HCT116 (cell line): ENCODE data around the gene MYZAP. TPM values are rescaled to one million over a fixed set of nuclear protein-coding genes. Genes with fewer than 3 reads are reported as not detected.

Experiments used
- ATAC-seq: fragments of 200-7000 bp; cut with Tn5 transposase; 2 replicates; pipeline ENCODE4 v1.9.1; 2020; ENCODE audit warnings: mild to moderate bottlenecking, moderate library complexity
- BruUV-seq: library from RNA; stranded (reverse); fragments of 400-500 nt; replicated peaks from 2 replicates; lab custom pipeline; 2021; lab: Mats Ljungman, UMichigan
- CTCF ChIA-PET: fragments of 300-600 bp; sonication (Branson Sonifier 250); formaldehyde crosslinking; loops from one replicate; lab custom pipeline; 2021; ENCODE audit warnings: antibody characterized with exemption; lab: Charles Lee
- POLR2A ChIA-PET: fragments of 300-600, 350-600 bp; sonication (Branson Sonifier 250); formaldehyde crosslinking; loops from one replicate; lab custom pipeline; 2021; ENCODE audit warnings: antibody characterized with exemption; lab: Charles Lee
- RAD21 ChIA-PET, 2 experiments: fragments of 300-600 bp; sonication (Branson Sonifier 250); formaldehyde crosslinking; loops; one replicate each; lab custom pipeline; 2023; ENCODE audit warnings: low total read pairs in 2 of 2; ENCODE audit not compliant: uncharacterized antibody in 2 of 2, unreplicated experiment in 2 of 2, low non-redundant PET in 1 of 2; lab: Charles Lee
- DNase-seq: peaks from one replicate; pipeline ENCODE4 v3.0.0-alpha.2; 2010; ENCODE audit warnings: low read depth, low spot score
- H2AFZ ChIP-seq: fragments of 200-600 bp; shearing (Covaris generic), sonication (generic); 2 replicates; pipeline ENCODE4 v1.6.1; 2017; ENCODE audit warnings: low read depth, mixed run types, mixed read lengths, antibody characterized with exemption, low read length; ENCODE audit not compliant: poor library complexity, severe bottlenecking
- H3K27ac ChIP-seq: 2 replicates; pipeline ENCODE4 v1.5.1; 2012; ENCODE audit warnings: low read depth, low read length
- H3K27me3 ChIP-seq: fragments of 200-600 bp; sonication (generic); 2 replicates; pipeline ENCODE4 v1.6.1; 2016; ENCODE audit warnings: mixed run types, low read length, mixed read lengths; ENCODE audit not compliant: insufficient read depth
- H3K36me3 ChIP-seq, 2 experiments: fragments of 200-500 bp in 1 of 2; fragments of 200-600 bp in 1 of 2; sonication (Bioruptor generic) in 1 of 2; sonication (generic) in 1 of 2; 2 replicates each; pipeline versions ENCODE4 v1.5.1 to v1.6.1; 2014 to 2016; ENCODE audit warnings: low read length in 2 of 2, inconsistent platforms in 1 of 2, mixed read lengths in 1 of 2, mixed run types in 1 of 2; ENCODE audit not compliant: insufficient read depth in 2 of 2, control insufficient read depth in 1 of 2
- H3K4me1 ChIP-seq, 2 experiments: fragments of 200-600 bp in 1 of 2; sonication (generic) in 1 of 2; 2 replicates each; pipeline versions ENCODE4 v1.5.1 to v1.6.1; 2012 to 2017; ENCODE audit warnings: low read length in 2 of 2, inconsistent platforms in 1 of 2, mild to moderate bottlenecking in 1 of 2, mixed read lengths in 1 of 2, mixed run types in 1 of 2, moderate library complexity in 1 of 2; ENCODE audit not compliant: insufficient read depth in 2 of 2, control insufficient read depth in 1 of 2
- H3K4me2 ChIP-seq: fragments of 200-600 bp; sonication (generic); 2 replicates; pipeline ENCODE4 v1.6.1; 2017; ENCODE audit warnings: mixed run types, low read length, mixed read lengths
- H3K4me3 ChIP-seq, 2 experiments: fragments of 200-600 bp in 1 of 2; sonication (generic) in 1 of 2; replicated peaks in 1 of 2; 2 replicates each; pipeline ENCODE4 v1.5.1; 2011 to 2016; ENCODE audit warnings: low read length in 2 of 2, control low read depth in 1 of 2, low read depth in 1 of 2, mild to moderate bottlenecking in 1 of 2, mixed read lengths in 1 of 2, mixed run types in 1 of 2
- H3K79me2 ChIP-seq: fragments of 200-600 bp; sonication (generic); 2 replicates; pipeline ENCODE4 v1.6.1; 2017; ENCODE audit warnings: mild to moderate bottlenecking, mixed run types, low read length, moderate library complexity, mixed read lengths; ENCODE audit not compliant: insufficient read depth
- H3K9ac ChIP-seq: fragments of 200-600 bp; sonication (generic); 2 replicates; pipeline ENCODE4 v1.6.1; 2016; ENCODE audit warnings: low read length, mixed read lengths
- H3K9me2 ChIP-seq: fragments of 200-600 bp; sonication (generic), shearing (Covaris generic); 2 replicates; pipeline ENCODE4 v1.6.1; 2017; ENCODE audit warnings: mixed run types, mild to moderate bottlenecking, moderate library complexity; ENCODE audit not compliant: insufficient read depth
- H3K9me3 ChIP-seq, 2 experiments: fragments of 200-500 bp in 1 of 2; fragments of 200-600 bp in 1 of 2; sonication (Bioruptor generic) in 1 of 2; sonication (generic) in 1 of 2; 2 replicates each; pipeline ENCODE4 v1.6.1; 2014 to 2017; ENCODE audit warnings: low read length in 2 of 2, mixed read lengths in 2 of 2, inconsistent platforms in 1 of 2, low read depth in 1 of 2, mild to moderate bottlenecking in 1 of 2, mixed run types in 1 of 2, moderate library complexity in 1 of 2; ENCODE audit not compliant: control insufficient read depth in 1 of 2, insufficient read depth in 1 of 2
- H4K20me1 ChIP-seq: fragments of 200-600 bp; sonication (generic), shearing (Covaris generic); 2 replicates; pipeline ENCODE4 v1.6.1; 2017; ENCODE audit warnings: mixed run types, mild to moderate bottlenecking, moderate library complexity; ENCODE audit not compliant: insufficient read depth
- ELF1 ChIP-seq: IDR thresholded peaks from 2 replicates; pipeline ENCODE4 v1.6.1; 2012; ENCODE audit warnings: low read depth, borderline replicate concordance
- EZH2 ChIP-seq: fragments of 200-600 bp; sonication (generic); IDR thresholded peaks from 2 replicates; pipeline ENCODE4 v1.6.1; 2017; ENCODE audit warnings: antibody characterized with exemption, mixed run types
- POLR2AphosphoS5 ChIP-seq: IDR thresholded peaks from 2 replicates; pipeline ENCODE4 v1.6.1; 2011; ENCODE audit warnings: mild to moderate bottlenecking, low read depth, low read length, moderate library complexity
- RAD21 ChIP-seq: IDR thresholded peaks from 2 replicates; pipeline ENCODE4 v1.6.1; 2012; ENCODE audit warnings: low read depth, mild to moderate bottlenecking
- SP1 ChIP-seq: IDR thresholded peaks from 2 replicates; pipeline ENCODE4 v1.6.1; 2012; ENCODE audit warnings: low read depth
- YY1 ChIP-seq: IDR thresholded peaks from 2 replicates; pipeline ENCODE4 v1.6.1; 2011; ENCODE audit warnings: low read length, low read depth, moderate library complexity, mild to moderate bottlenecking; ENCODE audit not compliant: insufficient replicate concordance; ENCODE audit errors: extremely low read depth
- intact Hi-C: fragments of 100-400 bp; cut with micrococcal nuclease; formaldehyde crosslinking; loops from 2 replicates; pipeline ENCODE4 v1.10.0; 2022
- total RNA-seq: library from RNA; stranded (reverse); gene quantifications from one replicate; pipeline ENCODE4 v1.2.1, GENCODE V29; 2021; ENCODE audit not compliant: unreplicated experiment
- TF ChIP-seq, protein P1 (sequence below): IDR thresholded peaks from 2 replicates; pipeline ENCODE4 v1.6.1; 2011; ENCODE audit warnings: mild to moderate bottlenecking, low read length, moderate library complexity; ENCODE audit not compliant: insufficient replicate concordance; ENCODE audit errors: extremely low read depth
- TF ChIP-seq, protein P2 (sequence below): IDR thresholded peaks from 2 replicates; pipeline ENCODE4 v1.6.1; 2012

MYZAP gene
- total RNA-seq, 1 experiment from 2014 or later: 5.8 TPM

DNA sequence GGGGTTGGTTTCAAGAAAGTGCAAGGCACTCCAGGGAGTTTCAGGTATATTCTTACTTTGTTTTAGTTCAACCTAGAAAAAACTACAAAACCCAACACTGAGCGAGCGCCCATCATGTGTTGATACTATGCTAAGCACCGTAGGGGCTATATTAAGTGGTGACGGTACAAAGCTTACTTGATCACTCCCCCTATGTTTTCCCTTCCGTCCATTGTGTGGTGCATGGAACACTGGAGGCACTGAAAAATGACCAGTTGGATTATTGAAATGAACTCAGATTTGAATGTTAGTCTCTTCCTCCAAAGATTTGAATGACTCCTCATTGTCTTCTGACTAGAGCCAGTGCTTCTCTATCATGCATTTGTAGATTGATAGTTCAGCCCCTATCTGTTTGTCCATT, 6.6 kb downstream of the MYZAP start:
- TF ChIP-seq, protein P1, sequence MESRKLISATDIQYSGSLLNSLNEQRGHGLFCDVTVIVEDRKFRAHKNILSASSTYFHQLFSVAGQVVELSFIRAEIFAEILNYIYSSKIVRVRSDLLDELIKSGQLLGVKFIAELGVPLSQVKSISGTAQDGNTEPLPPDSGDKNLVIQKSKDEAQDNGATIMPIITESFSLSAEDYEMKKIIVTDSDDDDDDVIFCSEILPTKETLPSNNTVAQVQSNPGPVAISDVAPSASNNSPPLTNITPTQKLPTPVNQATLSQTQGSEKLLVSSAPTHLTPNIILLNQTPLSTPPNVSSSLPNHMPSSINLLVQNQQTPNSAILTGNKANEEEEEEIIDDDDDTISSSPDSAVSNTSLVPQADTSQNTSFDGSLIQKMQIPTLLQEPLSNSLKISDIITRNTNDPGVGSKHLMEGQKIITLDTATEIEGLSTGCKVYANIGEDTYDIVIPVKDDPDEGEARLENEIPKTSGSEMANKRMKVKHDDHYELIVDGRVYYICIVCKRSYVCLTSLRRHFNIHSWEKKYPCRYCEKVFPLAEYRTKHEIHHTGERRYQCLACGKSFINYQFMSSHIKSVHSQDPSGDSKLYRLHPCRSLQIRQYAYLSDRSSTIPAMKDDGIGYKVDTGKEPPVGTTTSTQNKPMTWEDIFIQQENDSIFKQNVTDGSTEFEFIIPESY: no peak
- TF ChIP-seq SP1 (no peak), EZH2 (no peak), ELF1 (no peak), YY1 (no peak), POLR2AphosphoS5 (no peak), RAD21 (no peak)
- TF ChIP-seq, protein P2, sequence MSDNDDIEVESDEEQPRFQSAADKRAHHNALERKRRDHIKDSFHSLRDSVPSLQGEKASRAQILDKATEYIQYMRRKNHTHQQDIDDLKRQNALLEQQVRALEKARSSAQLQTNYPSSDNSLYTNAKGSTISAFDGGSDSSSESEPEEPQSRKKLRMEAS: no peak
- H3K79me2 ChIP-seq: no peaks in the 10 kb centered on the region
- H3K9me3 ChIP-seq: no peaks in the 10 kb centered on the region
- no TSS peak for BruUV-seq
- H3K9me2 ChIP-seq: no peaks in the 10 kb centered on the region
- H3K9ac ChIP-seq: no peak overlapping the region
- POLR2A ChIA-PET: no interaction called here
- H4K20me1 ChIP-seq: no peaks in the 10 kb centered on the region
- no peak overlapping the region for H3K27ac ChIP-seq
- no peak for ATAC-seq
- H3K4me1 ChIP-seq: peaks cover 2 to 20% of the 10 kb centered on the region in 2 experiments; a peak in 3 of 4 replicates
- CTCF ChIA-PET: no interaction called here
- H2AFZ ChIP-seq: no peak overlapping the region
- no peak overlapping the region for H3K4me2 ChIP-seq
- RAD21 ChIA-PET: no interaction called here
- H3K27me3 ChIP-seq: no peaks in the 10 kb centered on the region
- no peak for DNase-seq
- no peak overlapping the region for H3K4me3 ChIP-seq
- no peaks in the 10 kb centered on the region for H3K36me3 ChIP-seq
- intact Hi-C loops: no loop called here
